KMS-11 (cell line): ENCODE data around the gene DNM3.

Experiments
- H2AFZ ChIP-seq: fragments of 200-600 bp; sonication (generic); 2 replicates; pipeline ENCODE4 v1.6.1; 2016; ENCODE audit warnings: antibody characterized with exemption, mixed run types, low read depth
- H3K27ac ChIP-seq: fragments of 200-600 bp; sonication (generic); 2 replicates; pipeline ENCODE4 v1.6.1; 2016; ENCODE audit warnings: mild to moderate bottlenecking, mixed run types
- H3K27me3 ChIP-seq: fragments of 200-600 bp; sonication (generic); 2 replicates; pipeline ENCODE4 v1.6.1; 2017; ENCODE audit warnings: mild to moderate bottlenecking, low read depth, mixed run types, moderate library complexity; ENCODE audit not compliant: insufficient read depth
- H3K36me3 ChIP-seq: fragments of 200-600 bp; sonication (generic); 2 replicates; pipeline ENCODE4 v1.6.1; 2017; ENCODE audit warnings: mild to moderate bottlenecking, mixed run types; ENCODE audit not compliant: insufficient read depth
- H3K4me1 ChIP-seq: fragments of 200-600 bp; sonication (generic); 2 replicates; pipeline ENCODE4 v1.6.1; 2016; ENCODE audit warnings: mild to moderate bottlenecking, low read depth, mixed run types; ENCODE audit not compliant: poor library complexity, severe bottlenecking
- H3K4me2 ChIP-seq: fragments of 200-600 bp; sonication (generic); 2 replicates; pipeline ENCODE4 v1.7.0; 2016; ENCODE audit warnings: mild to moderate bottlenecking, mixed run types
- H3K4me3 ChIP-seq: fragments of 200-600 bp; sonication (generic); IDR thresholded peaks from 2 replicates; pipeline ENCODE4 v1.6.1; 2017; ENCODE audit warnings: low read depth, low read length, mixed read lengths; ENCODE audit not compliant: insufficient read depth
- H3K79me2 ChIP-seq: fragments of 200-600 bp; sonication (generic); 2 replicates; pipeline ENCODE4 v1.6.1; 2016; ENCODE audit warnings: low read depth, mixed run types; ENCODE audit not compliant: insufficient read depth
- H3K9ac ChIP-seq: fragments of 200-600 bp; sonication (generic); 2 replicates; pipeline ENCODE4 v1.6.1; 2016; ENCODE audit warnings: mild to moderate bottlenecking, mixed run types
- H4K20me1 ChIP-seq: fragments of 200-600 bp; sonication (generic); 2 replicates; pipeline ENCODE4 v1.6.1; 2016; ENCODE audit warnings: mild to moderate bottlenecking, mixed run types; ENCODE audit not compliant: insufficient read depth
- TF ChIP-seq, protein P1 (sequence below): fragments of 200-600 bp; sonication (generic); conservative IDR thresholded peaks from 2 replicates; pipeline ENCODE4 v1.6.1; 2017; ENCODE audit warnings: low read depth, mild to moderate bottlenecking, antibody characterized with exemption, low read length, moderate library complexity, mixed read lengths

DNM3 gene

DNA sequence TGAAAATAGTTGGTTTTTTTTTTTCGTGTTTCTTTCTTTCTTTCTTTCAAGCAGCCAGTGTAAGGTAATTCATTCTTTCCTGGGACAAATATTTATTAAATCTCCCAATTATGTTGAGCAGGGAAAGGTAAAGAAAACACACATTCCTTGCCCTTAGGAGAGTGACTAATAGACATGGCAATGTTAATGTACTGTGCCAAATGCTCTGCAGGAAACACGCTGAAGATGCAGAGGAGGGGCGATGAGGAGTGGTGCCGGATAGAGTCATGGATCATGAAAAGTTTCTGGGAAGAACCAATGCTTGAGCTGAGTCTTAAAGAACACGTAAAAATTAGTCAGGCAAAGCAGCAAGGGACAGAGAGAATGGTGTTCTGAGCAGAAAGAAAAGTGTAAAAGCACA, 199.2 kb downstream of the DNM3 start:
- no peak overlapping the region for H3K4me3 ChIP-seq
- H3K27me3 ChIP-seq = no peaks in the 10 kb centered on the region
- TF ChIP-seq, protein P1, sequence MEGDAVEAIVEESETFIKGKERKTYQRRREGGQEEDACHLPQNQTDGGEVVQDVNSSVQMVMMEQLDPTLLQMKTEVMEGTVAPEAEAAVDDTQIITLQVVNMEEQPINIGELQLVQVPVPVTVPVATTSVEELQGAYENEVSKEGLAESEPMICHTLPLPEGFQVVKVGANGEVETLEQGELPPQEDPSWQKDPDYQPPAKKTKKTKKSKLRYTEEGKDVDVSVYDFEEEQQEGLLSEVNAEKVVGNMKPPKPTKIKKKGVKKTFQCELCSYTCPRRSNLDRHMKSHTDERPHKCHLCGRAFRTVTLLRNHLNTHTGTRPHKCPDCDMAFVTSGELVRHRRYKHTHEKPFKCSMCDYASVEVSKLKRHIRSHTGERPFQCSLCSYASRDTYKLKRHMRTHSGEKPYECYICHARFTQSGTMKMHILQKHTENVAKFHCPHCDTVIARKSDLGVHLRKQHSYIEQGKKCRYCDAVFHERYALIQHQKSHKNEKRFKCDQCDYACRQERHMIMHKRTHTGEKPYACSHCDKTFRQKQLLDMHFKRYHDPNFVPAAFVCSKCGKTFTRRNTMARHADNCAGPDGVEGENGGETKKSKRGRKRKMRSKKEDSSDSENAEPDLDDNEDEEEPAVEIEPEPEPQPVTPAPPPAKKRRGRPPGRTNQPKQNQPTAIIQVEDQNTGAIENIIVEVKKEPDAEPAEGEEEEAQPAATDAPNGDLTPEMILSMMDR = no peak
- no peak overlapping the region for H3K9ac ChIP-seq
- no peaks in the 10 kb centered on the region for H3K36me3 ChIP-seq
- H4K20me1 ChIP-seq = no peaks in the 10 kb centered on the region
- H2AFZ ChIP-seq = no peak overlapping the region
- no peaks in the 10 kb centered on the region for H3K4me1 ChIP-seq
- H3K4me2 ChIP-seq = no peak overlapping the region
- H3K27ac ChIP-seq = no peak overlapping the region
- no peaks in the 10 kb centered on the region for H3K79me2 ChIP-seq

DNA sequence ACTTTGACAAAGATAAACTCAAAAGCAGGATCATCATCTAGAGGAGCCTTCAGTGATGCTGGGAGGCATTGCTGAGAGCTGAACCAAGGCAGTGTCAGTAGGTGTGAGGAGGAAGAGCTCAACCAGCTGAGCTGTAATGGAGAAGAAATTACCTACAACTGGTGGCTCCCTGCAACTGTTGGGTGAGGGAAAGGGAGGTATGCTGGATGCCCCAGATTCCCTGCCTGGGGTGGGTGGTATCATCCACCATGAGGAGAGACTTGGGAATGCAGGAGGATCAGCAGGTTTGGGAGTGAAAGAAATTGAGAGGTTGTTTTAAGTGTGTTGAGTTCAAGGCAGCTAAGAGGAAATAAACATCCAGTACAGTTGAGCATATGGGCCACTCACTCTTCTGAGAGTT, 199.8 kb downstream of the DNM3 start:
- Histone ChIP-seq H2AFZ (no peak overlapping the region), H3K27ac (no peak overlapping the region), H3K79me2 (no peaks in the 10 kb centered on the region), H3K4me3 (no peak overlapping the region), H3K9ac (no peak overlapping the region), H3K27me3 (no peaks in the 10 kb centered on the region), H4K20me1 (no peaks in the 10 kb centered on the region), H3K4me1 (no peaks in the 10 kb centered on the region), H3K36me3 (no peaks in the 10 kb centered on the region), H3K4me2 (no peak overlapping the region)
- TF ChIP-seq, protein P1 = no peak

GRCh38 chr1:172041742-172042141, 200.4 kb downstream of the DNM3 start:
- TF ChIP-seq, protein P1 = no peak
- no peaks in the 10 kb centered on the region for H3K4me1 ChIP-seq
- H3K4me3 ChIP-seq = no peak overlapping the region
- H3K27ac ChIP-seq = no peak overlapping the region
- H3K27me3 ChIP-seq = no peaks in the 10 kb centered on the region
- no peak overlapping the region for H2AFZ ChIP-seq
- no peaks in the 10 kb centered on the region for H4K20me1 ChIP-seq
- no peaks in the 10 kb centered on the region for H3K79me2 ChIP-seq
- H3K36me3 ChIP-seq = no peaks in the 10 kb centered on the region
- no peak overlapping the region for H3K4me2 ChIP-seq
- no peak overlapping the region for H3K9ac ChIP-seq

- Histone ChIP-seq H4K20me1 (no peaks in the 10 kb centered on the region), H3K4me2 (no peak overlapping the region), H3K79me2 (no peaks in the 10 kb centered on the region), H3K9ac (no peak overlapping the region), H3K4me3 (no peak overlapping the region), H3K27me3 (no peaks in the 10 kb centered on the region), H3K4me1 (no peaks in the 10 kb centered on the region), H2AFZ (no peak overlapping the region), H3K27ac (no peak overlapping the region), H3K36me3 (no peaks in the 10 kb centered on the region)
- TF ChIP-seq, protein P1 = no peak
Observed at GRCh38 chr1:172043900-172044299, 202.6 kb downstream of the DNM3 start.
